Motor neuron (in vitro differentiated cells): ENCODE measurements around the gene RECQL5. TPM values are rescaled to one million over a fixed set of nuclear protein-coding genes. Genes with fewer than 3 reads are reported as not detected.

Experiments
- ATAC-seq, 8 experiments: fragments of 200-7000 bp; cut with Tn5 transposase; replicated peaks in 6 of 8; 2 replicates each; pipeline ENCODE4 v1.8.0; 2021; ENCODE audit warnings: mild to moderate bottlenecking in 8 of 8, moderate library complexity in 8 of 8
- H3K27ac ChIP-seq, 2 donors: fragments of 250-450 bp; sonication (Bioruptor Pico); 2 replicates each; pipeline ENCODE4 v1.9.0; 2021; ENCODE audit warnings: antibody characterized with exemption in 2 of 2, mild to moderate bottlenecking in 2 of 2, moderate library complexity in 1 of 2
- H3K4me1 ChIP-seq, 2 donors: fragments of 250-450 bp; sonication (Bioruptor Pico); replicated peaks in 1 of 2; 2 replicates each; pipeline ENCODE4 v1.6.1; 2021; ENCODE audit warnings: antibody characterized with exemption in 2 of 2, mild to moderate bottlenecking in 2 of 2, moderate library complexity in 1 of 2
- H3K4me3 ChIP-seq, 5 donors: fragments of 250-450 bp; sonication (Bioruptor Pico); 2 replicates each; pipeline ENCODE4 v1.9.0; 2021; ENCODE audit warnings: antibody characterized with exemption in 5 of 5, mild to moderate bottlenecking in 5 of 5, moderate library complexity in 4 of 5
- whole genome bisulfite sequencing, 10 experiments: fragments of 450-650 bp; shearing (Covaris generic); methylation state at CpG; one replicate each; pipeline ENCODE4 v1.0.0; 2022; 5-methylcytosine and 5-hydroxymethylcytosine counted together
- in situ Hi-C, 9 experiments: fragments of 400-800 bp; cut with MboI; loops; one replicate each; pipeline ENCODE4 v1.15.0; 2021; ENCODE audit warnings: low sequenced_read_pairs in 9 of 9, low pct_unique_long_range_greater_than_20kb in 2 of 9; ENCODE audit not compliant: unreplicated experiment in 9 of 9
- total RNA-seq, 8 experiments: library from RNA; unstranded; fragments of 300-600 nt; gene quantifications; 2 replicates each; pipeline versions ENCODE4 v1.2.3 to v1.2.4, GENCODE V29; 2022

Gene RECQL5
- total RNA-seq, 8 experiments from 2014 or later = 12.6 to 58.3 (median 22.8) TPM

DNA sequence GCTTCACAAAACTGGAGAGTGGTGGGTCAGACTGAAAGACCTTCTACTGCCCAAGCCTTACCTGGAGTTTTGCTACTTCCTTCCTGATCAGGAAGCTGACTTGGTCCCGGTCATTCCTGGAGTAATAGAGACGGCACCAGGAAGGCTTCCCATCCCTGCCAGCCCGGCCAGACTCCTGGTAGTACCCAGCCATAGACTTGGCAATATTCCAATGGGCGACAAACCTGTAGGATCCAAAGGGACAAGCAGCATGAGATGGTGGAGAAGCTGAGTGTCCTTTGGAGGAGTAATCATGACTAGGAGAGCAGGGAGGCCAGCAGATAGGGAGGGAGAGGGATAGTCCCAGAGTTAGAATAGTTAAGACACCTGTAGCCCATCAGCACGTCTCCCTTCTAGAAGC lies 8.7 kb downstream of the RECQL5 start:
- Histone ChIP-seq H3K27ac (no peak overlapping the region), H3K4me1 (no peaks in the 10 kb centered on the region), H3K4me3 (no peak overlapping the region)
- 60 to 100% (median 94%) methylated on average over 1 to 4 of the region's 5 CpGs; no CpG with 5 or more reads in 4 of the 10 experiments for WGBS, 10 experiments
- in situ Hi-C loops = no loop called here
- no peak for ATAC-seq

DNA sequence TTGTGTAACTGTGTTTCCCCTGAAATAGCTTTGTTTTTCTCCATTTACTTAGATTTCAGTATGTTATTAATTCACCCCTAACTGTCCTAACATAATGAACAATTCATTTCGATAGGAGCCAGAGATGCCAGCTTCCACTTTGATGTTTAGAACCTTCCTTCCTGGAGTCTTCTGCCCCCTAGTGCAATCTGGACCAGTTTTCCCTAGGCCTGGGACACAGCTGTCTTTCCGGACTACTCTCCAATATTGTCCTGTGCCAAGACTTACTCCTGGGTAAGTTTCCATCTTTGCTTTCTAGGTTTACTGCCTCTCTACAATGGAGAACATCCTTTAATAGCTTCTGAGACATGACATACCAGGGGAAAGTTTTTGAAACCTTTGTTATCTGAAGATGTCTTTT lies 12.8 kb downstream of the RECQL5 start:
- Histone ChIP-seq H3K27ac (no peak overlapping the region), H3K4me1 (no peaks in the 10 kb centered on the region), H3K4me3 (no peak overlapping the region)
- in situ Hi-C loops = no loop called here
- 10 to 100% (median 67%) methylated on average over 1 to 2 of the region's 2 CpGs for WGBS, 10 experiments
- ATAC-seq = no peak

DNA sequence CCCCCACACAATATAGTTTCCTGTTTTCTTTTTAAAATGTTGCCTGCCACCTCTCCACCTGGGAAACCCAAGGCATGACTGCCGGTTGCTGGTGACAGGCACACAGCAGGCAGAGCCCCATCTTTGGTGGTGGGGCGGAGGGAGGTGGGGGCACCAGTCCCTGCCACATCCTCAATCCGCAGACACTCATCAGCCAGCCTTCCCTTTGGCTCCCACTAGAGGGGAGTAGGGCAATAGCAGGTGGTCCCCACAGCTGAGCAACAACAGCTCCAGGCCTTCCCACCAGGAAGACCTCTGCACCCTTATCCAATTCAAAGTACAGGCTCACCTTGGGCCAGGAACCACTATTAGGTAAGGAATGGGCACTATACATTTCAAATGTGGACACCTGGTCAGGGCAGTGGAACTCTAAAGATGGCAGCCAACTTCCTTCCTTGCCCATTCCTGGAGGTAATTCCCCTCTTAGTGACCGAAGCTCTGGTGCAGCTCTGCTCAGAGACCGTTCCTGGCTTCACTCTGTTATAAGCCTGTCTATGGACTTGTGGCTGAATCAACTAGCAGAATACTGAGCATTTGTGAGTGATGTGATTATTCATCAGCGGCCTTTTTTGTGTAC lies 13.9 kb downstream of the RECQL5 start:
- in situ Hi-C loops = no loop called here
- Histone ChIP-seq H3K4me1 (no peaks in the 10 kb centered on the region), H3K27ac (no peak overlapping the region), H3K4me3 (no peak overlapping the region)
- peak in 7 of 8 experiments; percentile 20 to 75 (median 48) for ATAC-seq
- WGBS, 10 experiments = 33 to 100% (median 69%) methylated on average over 1 to 4 of the region's 6 CpGs; no CpG with 5 or more reads in 3 of the 10 experiments

DNA sequence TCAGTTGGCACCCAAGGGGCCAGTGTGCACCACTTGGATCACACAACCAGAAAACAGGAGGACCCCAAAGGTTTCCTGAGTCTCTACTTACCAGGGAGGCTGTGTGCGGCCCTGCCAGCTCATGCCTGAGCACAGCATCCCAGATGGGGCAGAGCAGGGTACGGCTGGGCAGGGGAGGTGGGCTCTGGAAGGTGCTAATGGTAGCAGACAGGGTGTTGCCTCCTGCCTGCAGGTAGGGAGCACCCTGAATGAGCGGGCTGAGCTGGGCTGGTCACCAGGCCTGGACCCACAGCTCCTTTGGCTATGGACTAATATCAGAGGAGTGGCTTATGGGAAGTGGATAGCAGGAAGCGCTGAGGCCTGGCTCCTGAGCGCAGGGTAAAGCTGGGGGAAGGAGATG lies 14.6 kb downstream of the RECQL5 start:
- H3K27ac ChIP-seq = no peak overlapping the region
- in situ Hi-C loops = no loop called here
- H3K4me1 ChIP-seq = no peaks in the 10 kb centered on the region
- no peak overlapping the region for H3K4me3 ChIP-seq
- WGBS, 10 experiments = 80 to 100% (median 98%) methylated on average over 1 to 4 of the region's 5 CpGs; no CpG with 5 or more reads in 5 of the 10 experiments
- no peak for ATAC-seq

DNA sequence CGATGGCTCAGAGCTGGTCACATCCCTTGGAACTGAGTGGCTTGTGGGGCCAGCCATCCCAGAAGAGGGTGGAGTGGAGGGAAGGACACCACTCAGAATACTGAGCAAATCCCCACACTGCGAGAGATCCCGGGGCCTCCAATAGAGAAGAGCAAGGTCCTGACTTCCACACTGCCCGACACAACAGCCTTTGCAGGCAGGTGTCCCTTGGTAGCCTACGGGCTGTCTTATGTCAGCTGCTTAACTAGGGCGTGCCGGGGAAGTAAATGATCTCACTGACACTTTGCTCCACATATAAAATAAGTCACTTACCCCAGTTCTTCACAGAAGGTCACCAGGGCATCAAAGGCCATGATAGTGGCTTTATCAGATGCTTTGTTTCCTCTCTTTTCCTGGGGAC lies 16.1 kb downstream of the RECQL5 start:
- no peak for ATAC-seq
- Histone ChIP-seq H3K4me3 (no peak overlapping the region), H3K27ac (no peak overlapping the region), H3K4me1 (no peaks in the 10 kb centered on the region)
- 83 to 100% (median 100%) methylated on average over 1 to 6 of the region's 7 CpGs; no CpG with 5 or more reads in 5 of the 10 experiments for WGBS, 10 experiments
- in situ Hi-C loops = no loop called here

DNA sequence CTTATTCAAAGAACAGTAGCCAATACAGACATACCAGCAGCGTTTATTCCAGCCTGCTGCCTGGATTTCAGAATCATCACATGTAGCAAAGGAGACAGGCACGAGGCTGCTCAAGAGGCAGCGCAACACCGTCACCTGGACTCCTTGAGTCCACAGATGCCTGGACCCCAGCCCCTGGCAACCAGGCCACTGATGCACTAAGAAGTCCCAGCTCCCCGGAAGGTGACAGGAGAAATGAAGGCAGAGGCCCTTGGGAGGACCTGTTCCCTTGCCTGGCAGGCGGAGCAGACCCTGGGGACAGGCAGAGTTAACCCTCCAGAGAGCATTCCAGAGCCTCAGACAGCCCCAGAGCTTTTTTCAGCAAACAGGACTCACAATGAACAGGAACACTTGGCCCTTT lies 17.3 kb downstream of the RECQL5 start:
- no peak for ATAC-seq
- H3K27ac ChIP-seq = no peak overlapping the region
- H3K4me3 ChIP-seq = no peak overlapping the region
- 60 to 100% (median 83%) methylated on average over 1 to 2 of the region's 6 CpGs; no CpG with 5 or more reads in 4 of the 10 experiments for WGBS, 10 experiments
- no peaks in the 10 kb centered on the region for H3K4me1 ChIP-seq
- in situ Hi-C loops = no loop called here

DNA sequence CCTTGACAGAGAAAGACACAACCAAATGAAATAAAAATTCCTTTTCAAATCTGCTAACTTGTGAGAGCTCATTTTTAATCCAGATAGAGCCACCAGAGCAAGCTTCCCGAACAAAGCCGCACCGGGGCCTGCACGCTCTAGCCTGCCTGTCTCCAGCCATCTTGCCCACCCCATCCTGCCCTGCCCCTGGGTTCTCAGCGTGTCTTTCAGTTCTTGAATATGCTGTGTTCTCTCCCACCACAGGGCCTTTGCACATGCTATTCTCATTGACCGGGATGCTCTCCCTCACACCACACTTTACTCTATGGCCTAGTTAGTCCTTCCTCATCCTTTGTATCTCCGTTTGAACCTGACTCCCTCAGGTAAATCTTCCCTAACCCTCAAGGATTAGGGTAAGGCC lies 19.0 kb downstream of the RECQL5 start:
- in situ Hi-C loops = no loop called here
- Histone ChIP-seq H3K4me3 (no peak overlapping the region), H3K27ac (no peak overlapping the region), H3K4me1 (peaks cover 4 to 6% of the 10 kb centered on the region in 2 donors)
- ATAC-seq = no peak
- 90 to 100% (median 95%) methylated on average over 1 to 7 of the region's 7 CpGs; no CpG with 5 or more reads in 4 of the 10 experiments for WGBS, 10 experiments

DNA sequence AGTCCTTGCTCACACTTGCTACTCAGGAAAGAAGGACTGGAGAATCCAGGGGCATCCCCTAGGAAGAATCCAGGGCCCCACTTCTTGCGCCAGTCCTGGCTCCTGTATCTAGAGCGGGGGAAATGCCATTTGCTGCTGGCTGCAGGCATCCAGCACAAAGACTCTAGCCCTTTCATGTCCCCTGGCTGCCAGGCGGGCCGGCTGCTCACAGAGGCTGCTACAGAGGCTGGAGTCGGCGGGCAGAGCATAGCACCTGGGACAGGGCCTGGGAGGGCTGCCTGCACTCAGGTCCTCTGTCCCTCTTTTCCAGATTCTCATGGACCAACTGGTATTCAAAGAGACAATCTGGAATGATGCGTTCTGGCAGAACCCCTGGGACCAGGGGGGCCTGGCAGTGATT lies 19.9 kb downstream of the RECQL5 start:
- no peak for ATAC-seq
- no peak overlapping the region for H3K4me3 ChIP-seq
- in situ Hi-C loops = no loop called here
- no peak overlapping the region for H3K27ac ChIP-seq
- WGBS, 10 experiments = 87 to 100% (median 96%) methylated on average over 2 to 5 of the region's 7 CpGs; no CpG with 5 or more reads in 7 of the 10 experiments
- peaks cover 7 to 10% of the 10 kb centered on the region in 2 donors for H3K4me1 ChIP-seq

DNA sequence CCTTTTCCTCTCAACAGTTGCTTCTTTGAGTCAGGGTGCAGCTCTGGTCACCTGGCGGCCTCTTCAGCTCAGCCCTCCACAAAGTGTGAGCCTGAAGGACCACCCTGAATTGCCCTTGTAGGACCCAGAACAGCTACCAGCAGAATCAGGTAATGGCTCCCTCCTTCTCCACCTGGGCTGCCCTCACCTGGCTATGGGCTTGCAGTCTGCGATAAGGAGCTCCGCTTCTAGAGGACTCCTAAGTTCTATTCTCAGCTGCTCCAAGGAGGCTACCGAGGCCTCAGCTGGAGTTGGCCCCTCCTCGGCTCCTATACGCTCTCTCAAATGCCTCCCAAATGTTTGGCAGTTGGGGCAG lies 20.3 kb downstream of the RECQL5 start:
- ATAC-seq = no peak
- WGBS, 10 experiments = 80 to 100% (median 98%) methylated on average over 1 to 3 of the region's 6 CpGs; no CpG with 5 or more reads in 6 of the 10 experiments
- Histone ChIP-seq H3K27ac (no peak overlapping the region), H3K4me3 (no peak overlapping the region), H3K4me1 (peaks cover 7 to 10% of the 10 kb centered on the region in 2 donors)
- in situ Hi-C loops = no loop called here

DNA sequence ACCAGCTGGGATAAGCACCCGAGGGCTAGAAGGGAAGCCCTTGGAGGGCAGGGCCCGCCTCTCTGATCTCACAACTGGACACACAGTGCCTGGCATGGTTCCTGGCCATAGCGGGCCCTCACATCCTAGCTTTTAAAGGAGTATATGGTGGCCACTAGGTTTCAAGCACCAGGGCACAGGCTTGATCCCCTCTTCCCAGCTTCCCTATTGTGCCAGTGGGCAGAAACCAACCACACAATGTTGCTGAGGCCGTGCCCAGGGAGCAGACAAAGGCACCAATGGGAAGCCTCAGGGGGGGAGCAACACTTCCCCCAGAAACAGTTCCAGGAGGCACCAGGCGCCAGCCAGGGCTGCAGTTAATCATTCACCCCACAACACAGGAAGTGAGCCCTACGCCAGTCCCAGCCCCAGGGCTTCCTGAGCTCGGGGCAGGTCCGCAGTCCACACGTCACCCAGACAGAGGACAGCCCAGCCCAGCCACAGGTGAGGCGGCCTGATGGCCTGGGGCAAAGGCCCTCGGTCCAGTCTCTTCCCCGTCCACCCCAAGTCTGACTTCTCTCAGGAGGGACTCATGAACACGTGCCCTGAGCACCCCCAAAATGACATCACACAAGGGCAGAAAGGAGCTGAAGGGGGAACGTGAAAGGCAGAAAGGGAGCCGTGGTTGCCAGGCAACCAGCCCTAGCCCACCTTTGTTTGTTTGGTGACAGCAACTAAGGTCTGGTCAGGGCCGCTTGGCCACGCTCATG lies 20.9 kb downstream of the RECQL5 start:
- 40 to 100% (median 89%) methylated on average over 1 to 14 of the region's 17 CpGs; no CpG with 5 or more reads in 3 of the 10 experiments for WGBS, 10 experiments
- Histone ChIP-seq H3K4me3 (no peak overlapping the region), H3K4me1 (peaks cover 7 to 10% of the 10 kb centered on the region in 2 donors), H3K27ac (no peak overlapping the region)
- in situ Hi-C loops = no loop called here
- peak in 1 of 8 experiments; percentile 44 for ATAC-seq

DNA sequence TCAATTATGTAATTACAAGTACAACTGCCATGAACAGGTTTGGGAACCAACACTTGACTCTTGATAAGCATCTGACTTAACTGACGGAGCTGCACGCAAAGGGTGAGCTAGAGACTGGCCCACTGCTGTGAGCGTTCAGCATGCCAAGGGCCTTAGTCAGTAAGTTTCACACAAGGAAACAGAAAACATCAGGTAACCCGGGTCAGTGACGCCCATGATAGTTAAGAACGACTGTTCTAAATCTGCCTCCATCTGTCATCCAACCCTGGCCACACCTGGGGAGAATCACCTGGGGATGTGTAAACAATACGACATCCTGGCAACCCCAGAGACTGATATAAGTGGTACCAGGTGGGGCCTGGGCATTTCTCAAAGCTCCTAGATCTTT lies 21.5 kb downstream of the RECQL5 start:
- H3K27ac ChIP-seq = no peak overlapping the region
- ATAC-seq = no peak
- in situ Hi-C loops = no loop called here
- peaks cover 7 to 10% of the 10 kb centered on the region in 2 donors for H3K4me1 ChIP-seq
- no peak overlapping the region for H3K4me3 ChIP-seq
- WGBS, 10 experiments = 60 to 94% (median 80%) methylated on average over 1 to 6 of the region's 7 CpGs; no CpG with 5 or more reads in 4 of the 10 experiments

DNA sequence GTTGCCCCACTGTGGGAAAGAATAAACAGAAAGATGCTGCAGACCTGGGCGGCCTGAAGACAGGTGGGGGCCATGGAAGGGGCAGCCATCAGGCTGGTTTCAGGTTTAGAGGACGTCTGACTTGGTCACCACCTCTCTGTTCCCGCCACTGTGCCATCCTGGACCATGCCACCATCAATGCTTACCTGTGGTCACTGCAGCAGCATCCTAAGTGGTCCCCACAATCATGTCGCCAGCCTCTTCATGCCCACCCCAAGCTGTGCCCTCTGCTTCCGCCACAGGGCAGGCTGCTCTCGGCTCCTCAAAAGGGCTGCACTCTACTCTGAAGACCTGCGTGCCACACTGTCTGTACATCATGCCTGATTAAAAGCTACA lies 23.3 kb downstream of the RECQL5 start:
- no peak overlapping the region for H3K4me3 ChIP-seq
- no peak for ATAC-seq
- WGBS, 10 experiments = 67 to 100% (median 90%) methylated on average over 1 to 3 of the region's 7 CpGs; no CpG with 5 or more reads in 7 of the 10 experiments
- peak overlapping the region in 1 of 2 donors; percentile 52 for H3K27ac ChIP-seq
- in situ Hi-C loops = no loop called here
- peaks cover 7 to 10% of the 10 kb centered on the region in 2 donors for H3K4me1 ChIP-seq

DNA sequence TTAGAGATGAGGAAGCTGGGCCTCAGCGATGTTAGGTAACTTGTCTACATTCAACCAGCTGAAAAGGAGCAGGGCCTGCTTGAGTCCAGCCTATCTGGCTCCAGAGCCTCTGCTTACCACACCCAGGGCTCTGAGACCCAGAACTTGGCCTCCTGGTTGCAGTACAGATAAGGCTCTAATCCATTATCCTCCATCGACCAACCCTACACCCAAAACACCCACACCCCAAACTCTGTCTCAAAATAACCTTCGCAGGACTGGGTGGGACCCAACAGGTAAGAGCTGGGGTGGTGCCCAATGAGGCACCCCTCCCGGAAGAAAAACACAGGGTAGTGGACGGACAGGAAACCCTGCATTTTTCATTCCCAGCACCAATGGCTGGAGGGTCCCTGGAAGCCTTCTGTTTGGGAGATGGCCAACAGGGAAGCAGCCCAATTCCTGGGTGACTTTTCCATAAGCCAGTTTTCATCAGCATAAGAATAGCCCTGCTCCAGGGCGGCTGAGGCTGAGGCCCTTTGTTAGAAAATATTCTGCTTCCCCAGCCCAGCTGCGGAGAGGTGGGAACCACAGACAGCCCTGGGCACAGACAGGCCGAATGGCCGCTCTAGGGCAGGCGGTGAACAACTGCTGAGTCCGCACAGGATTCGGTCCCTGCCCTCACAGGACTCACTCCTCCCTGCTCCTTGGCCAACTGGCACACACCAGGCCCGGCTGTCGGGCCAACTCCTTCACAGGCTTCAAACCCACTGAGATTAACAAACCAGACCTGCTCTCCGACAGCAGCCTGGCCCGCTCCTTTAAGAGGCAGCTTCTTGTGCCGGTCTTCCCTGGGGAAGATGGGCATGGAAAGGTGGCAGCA lies 23.9 kb downstream of the RECQL5 start:
- in situ Hi-C loops = no loop called here
- WGBS, 10 experiments = 27 to 100% (median 78%) methylated on average over 1 to 6 of the region's 17 CpGs; no CpG with 5 or more reads in 3 of the 10 experiments
- peak overlapping the region; percentile 19 to 52 for H3K27ac ChIP-seq

More for the DNA sequence above, 23.9 kb downstream of the RECQL5 start:
- H3K4me1 ChIP-seq = peaks cover 7 to 10% of the 10 kb centered on the region in 2 donors
- H3K4me3 ChIP-seq = no peak overlapping the region
- ATAC-seq = peak in 4 of 8 experiments; percentile 68 to 83 (median 74)
